Measurements from ENCODE around the gene JARID2.

DNA sequence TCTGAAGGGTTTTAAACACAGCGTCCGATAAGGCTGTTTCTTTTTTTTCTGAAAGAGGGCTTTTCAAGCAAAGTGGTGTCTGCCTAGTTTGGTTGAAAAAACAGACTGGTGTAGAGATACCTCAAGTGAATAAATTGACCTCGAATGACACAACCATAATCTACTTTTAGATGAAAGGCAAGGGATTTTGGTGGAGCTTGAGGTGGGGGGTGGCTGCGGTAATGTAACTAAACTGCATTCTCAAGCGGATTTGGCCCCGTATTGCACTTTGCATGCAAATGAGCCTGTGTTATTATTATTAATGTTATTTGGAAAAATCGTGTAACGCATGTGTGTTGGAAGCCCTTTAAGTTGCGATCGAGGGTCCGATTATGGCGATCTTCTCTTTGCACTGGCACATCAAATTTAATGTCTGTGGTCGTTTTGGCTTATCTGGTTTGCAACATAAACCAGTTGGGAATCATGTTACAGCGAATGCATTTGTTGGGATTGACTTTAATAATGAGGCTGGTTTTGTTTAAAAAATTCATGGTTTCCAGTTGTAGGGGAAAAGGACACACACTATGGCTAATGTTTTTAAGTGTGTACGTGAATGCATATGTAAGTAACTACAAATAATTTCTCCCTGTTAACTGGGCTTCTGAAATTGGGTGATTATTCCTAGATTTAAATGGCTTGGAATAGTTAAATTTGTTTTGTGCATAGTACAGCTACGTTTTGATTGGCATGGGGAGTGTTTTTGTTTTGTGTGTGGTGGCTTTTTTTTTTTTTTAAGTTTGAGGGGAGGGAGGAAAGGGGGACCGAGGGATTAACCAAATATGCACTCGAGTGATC, 1.0 kb downstream of the JARID2 start:
- TF ChIP-seq, protein P1, sequence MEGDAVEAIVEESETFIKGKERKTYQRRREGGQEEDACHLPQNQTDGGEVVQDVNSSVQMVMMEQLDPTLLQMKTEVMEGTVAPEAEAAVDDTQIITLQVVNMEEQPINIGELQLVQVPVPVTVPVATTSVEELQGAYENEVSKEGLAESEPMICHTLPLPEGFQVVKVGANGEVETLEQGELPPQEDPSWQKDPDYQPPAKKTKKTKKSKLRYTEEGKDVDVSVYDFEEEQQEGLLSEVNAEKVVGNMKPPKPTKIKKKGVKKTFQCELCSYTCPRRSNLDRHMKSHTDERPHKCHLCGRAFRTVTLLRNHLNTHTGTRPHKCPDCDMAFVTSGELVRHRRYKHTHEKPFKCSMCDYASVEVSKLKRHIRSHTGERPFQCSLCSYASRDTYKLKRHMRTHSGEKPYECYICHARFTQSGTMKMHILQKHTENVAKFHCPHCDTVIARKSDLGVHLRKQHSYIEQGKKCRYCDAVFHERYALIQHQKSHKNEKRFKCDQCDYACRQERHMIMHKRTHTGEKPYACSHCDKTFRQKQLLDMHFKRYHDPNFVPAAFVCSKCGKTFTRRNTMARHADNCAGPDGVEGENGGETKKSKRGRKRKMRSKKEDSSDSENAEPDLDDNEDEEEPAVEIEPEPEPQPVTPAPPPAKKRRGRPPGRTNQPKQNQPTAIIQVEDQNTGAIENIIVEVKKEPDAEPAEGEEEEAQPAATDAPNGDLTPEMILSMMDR (IDR thresholded peaks at IDR 0.05), result no peak
- TF ChIP-seq POLR2A (IDR thresholded peaks at IDR 0.05), result no peak

Measured in sigmoid colon (tissue), 3 donors.